NCI-H748 (cell line): Measurements from ENCODE around the gene BCL2L12.
"Not testable (repeated sequence)": the region's sequence is repeated elsewhere in the genome, so short reads cannot be mapped to it uniquely, and the experiment has no call there.

ENCODE experiments used
- DNase-seq: peaks from one replicate; lab custom pipeline; 2025; ENCODE audit not compliant: unreplicated experiment; lab: John Stamatoyannopoulos, UW

The BCL2L12 gene

GRCh38 chr19:49665351-49666119 lies at the start of gene BCL2L12, which contains the start of gene IRF3:
Gene BCL2L12, plus strand, starts transcription at chr19:49665933. Its CDS starts 760 bp downstream, at chr19:49666693.
Gene IRF3, minus strand, starts transcription at chr19:49665857. Its CDS starts 1,019 bp downstream, at chr19:49664838.
- peak; percentile 94 for DNase-seq

- DNase-seq, result no peak
Measured at GRCh38 chr19:49616532-49616931, 49.2 kb upstream of the BCL2L12 start.

- no peak for DNase-seq
Measured at GRCh38 chr19:49616945-49617344, 48.8 kb upstream of the BCL2L12 start.

GRCh38 chr19:49617860-49618259 lies 47.9 kb upstream of the BCL2L12 start:
- DNase-seq, result not testable (repeated sequence)

- DNase-seq, result no peak
Measured at GRCh38 chr19:49624967-49625910, 40.5 kb upstream of the BCL2L12 start.

- no peak for DNase-seq
Measured at GRCh38 chr19:49626226-49626625, 39.5 kb upstream of the BCL2L12 start.

GRCh38 chr19:49629659-49630058 lies 36.1 kb upstream of the BCL2L12 start:
- no peak for DNase-seq

- no peak for DNase-seq
Measured at GRCh38 chr19:49631014-49631588, 34.6 kb upstream of the BCL2L12 start.

GRCh38 chr19:49631610-49632192 lies 34.0 kb upstream of the BCL2L12 start:
- DNase-seq, result no peak

- no peak for DNase-seq
Measured at GRCh38 chr19:49632576-49632975, 33.2 kb upstream of the BCL2L12 start.

GRCh38 chr19:49633273-49633672 lies 32.5 kb upstream of the BCL2L12 start:
- not testable (repeated sequence) for DNase-seq

GRCh38 chr19:49635530-49636232 lies 30.1 kb upstream of the BCL2L12 start:
- DNase-seq, result no peak

GRCh38 chr19:49636233-49636932 lies 29.4 kb upstream of the BCL2L12 start:
- DNase-seq, result no peak

GRCh38 chr19:49637821-49638738 lies 27.7 kb upstream of the BCL2L12 start:
- DNase-seq, result peak; percentile 20

GRCh38 chr19:49639401-49640112 lies 26.2 kb upstream of the BCL2L12 start:
- DNase-seq, result no peak

- peak; percentile 100 for DNase-seq
Measured at GRCh38 chr19:49640113-49640898, 25.4 kb upstream of the BCL2L12 start, which contains the start of gene RRAS. Gene RRAS, minus strand, starts transcription at chr19:49640143. Its CDS starts 45 bp downstream, at chr19:49640098.
